ENCODE results near the gene PC.

Gene PC

GRCh38 chr11:66957971-66958231 is 282 bp downstream of the PC start:
- DNase-seq (ENCODE audit: low read depth in 1 of 2, low spot score in 1 of 2), result no peak

DNA sequence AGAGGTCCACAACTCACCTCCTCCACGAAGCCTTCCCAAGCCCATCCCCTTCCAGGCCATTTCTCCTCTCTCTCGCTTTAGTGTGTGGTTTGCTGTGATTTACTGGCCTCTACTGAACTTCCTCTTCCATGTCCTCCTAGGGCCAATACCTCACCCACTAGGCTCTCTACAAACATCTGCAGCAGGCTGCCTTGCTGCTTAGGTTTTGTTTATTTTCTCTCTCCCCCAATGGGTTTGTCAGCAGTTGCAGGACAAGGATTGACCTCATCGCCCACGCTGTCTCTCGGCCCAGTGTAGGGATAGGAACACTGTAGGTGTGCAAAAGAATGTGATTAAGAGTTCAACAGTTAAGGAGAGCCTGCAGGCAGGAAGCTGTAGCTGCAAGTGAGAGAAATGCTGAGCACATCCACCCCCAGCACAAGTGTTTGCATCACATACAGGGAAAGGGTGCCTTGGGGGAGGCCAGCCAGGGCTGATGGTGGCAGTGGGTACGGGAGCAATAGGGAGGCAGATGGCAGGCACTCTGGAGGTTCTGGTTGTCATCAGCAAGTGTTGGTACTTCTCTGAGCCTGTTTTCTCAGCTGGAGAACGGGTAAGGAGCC is 1.4 kb downstream of the PC start:
- no peak for DNase-seq (ENCODE audit: low read depth in 1 of 2, low spot score in 1 of 2)

DNA sequence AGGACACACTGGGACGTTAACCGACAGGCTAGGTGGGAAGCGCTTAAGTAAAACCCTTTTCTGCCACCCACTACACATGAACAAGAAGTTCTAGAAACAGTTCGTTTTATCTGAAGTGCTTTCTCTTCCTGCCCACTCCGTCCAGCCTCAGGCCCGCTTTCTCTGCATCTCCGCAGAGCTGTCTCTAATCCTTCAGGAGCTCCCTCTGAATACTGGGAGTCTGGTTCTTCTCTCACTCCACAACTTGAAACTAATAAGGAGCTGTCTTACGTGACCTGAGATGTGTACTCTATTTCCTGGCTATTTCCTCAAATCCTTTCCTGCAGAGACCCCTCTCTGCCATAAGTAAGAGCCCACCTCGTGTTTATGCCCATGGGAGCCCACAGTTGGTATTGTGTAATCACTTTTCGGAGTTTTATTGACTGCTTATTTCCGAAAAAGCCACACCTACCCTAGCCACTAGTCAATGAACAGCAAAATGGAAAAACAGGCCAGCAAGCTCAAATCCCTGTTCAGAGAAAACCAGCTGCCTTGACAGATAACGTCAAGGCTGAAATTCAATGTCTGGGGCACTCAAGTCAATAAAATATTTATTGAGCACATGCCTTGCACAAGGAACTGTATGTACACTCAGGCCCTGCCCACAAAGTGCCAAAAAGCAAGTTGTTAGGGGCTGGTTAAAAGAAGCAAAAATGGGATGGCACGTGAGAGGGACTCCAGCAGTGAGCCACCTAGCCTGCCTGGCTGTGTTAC is 4.9 kb downstream of the PC start:
- no peak for DNase-seq (ENCODE audit: low read depth in 1 of 2, low spot score in 1 of 2)

DNA sequence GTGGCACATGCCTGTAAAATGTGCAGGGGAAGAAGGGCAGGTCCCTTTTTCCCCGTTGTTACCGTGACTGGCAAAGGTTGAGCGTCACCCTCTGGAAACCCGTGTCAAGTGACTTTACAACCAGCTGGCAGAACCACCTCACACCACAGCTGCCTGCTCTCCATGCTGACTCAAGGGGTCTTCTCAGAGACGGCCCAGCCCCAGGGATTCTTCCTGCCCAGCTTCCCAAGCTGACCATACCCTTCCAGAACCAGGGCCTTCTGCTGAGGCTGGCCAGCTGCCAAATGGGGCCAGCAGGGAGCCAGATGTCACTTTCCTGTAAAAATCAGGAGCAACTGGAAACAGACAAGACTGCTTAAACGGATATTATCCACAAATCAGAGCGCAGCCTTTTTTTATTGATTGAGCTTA is 6.3 kb downstream of the PC start:
- no peak for DNase-seq (ENCODE audit: low read depth in 1 of 2, low spot score in 1 of 2)

GRCh38 chr11:66951135-66951534 is 7.0 kb downstream of the PC start:
- DNase-seq (ENCODE audit: low read depth in 1 of 2, low spot score in 1 of 2), result no peak

DNA sequence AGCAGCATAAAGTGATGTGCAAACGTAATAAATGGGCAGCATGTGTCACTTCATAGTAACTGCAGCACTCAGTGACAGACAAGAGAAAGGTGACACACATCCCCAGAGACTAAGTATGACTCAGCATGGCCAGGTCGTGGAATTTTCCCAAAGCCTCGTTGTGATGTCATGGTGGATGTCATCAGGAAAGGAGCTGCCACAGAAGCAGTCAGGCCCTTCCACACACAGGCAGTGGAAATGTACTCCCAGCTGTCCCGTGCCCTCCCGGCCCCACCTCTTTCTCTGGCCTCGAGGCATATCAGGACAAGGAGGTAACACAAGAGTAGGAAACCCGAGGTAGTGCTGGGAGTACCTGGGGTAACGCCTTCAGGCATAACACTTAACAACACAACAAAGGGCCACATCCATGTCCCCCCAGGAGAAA is 8.1 kb downstream of the PC start:
- no peak for DNase-seq (ENCODE audit: low read depth in 1 of 2, low spot score in 1 of 2)

DNA sequence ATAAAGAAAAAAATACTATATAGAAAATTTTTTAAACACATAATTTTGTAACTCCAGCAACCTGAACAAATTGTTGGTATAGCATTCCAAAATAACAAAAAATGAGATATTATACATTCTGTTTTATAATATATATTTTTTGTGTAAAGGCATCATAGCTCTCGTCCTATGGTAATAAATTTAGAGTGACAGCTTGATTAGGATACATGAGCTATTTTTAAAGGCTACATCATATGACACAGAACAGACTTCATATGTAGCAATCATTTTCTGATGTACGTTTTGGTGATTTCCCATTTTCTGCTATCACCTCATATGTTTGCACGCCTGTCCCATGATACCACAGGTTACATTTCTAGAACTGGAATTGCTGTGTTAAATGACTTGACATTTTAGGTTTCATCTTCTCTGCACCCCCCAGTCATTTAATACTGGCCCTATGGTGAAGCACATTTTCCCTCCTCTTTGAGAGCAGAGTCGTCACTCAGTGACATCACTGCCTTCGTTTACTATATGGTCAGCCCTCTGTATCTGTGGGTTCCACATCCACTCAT is 19.5 kb downstream of the PC start:
- no peak for DNase-seq (ENCODE audit: low read depth in 1 of 2, low spot score in 1 of 2)

- no peak for DNase-seq (ENCODE audit: low read depth in 1 of 2, low spot score in 1 of 2)
These were observed 20.9 kb downstream of the PC start for GRCh38 chr11:66937193-66937733.

DNA sequence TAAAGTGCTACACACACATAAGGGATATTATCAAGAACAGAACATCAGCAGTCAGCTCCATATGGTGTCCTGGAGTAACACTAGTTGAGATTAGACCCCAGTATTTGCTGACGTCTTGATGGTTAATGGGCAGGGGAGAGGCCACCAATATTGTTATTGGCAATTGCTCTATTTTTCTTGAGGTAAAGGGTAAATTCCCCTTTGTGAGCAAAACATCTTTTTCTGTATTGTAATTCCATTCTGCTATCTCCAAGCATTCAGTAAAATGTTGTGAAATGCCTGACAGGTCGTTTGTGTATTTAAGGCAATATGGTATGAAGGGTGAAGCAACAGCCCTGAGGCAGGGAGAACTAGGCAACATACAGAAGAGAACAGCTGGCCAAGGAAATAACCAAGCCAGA is 21.9 kb downstream of the PC start:
- no peak for DNase-seq (ENCODE audit: low read depth in 1 of 2, low spot score in 1 of 2)

- DNase-seq (ENCODE audit: low read depth in 1 of 2, low spot score in 1 of 2), result no peak
These were observed 23.0 kb downstream of the PC start for GRCh38 chr11:66934950-66935779.

DNA sequence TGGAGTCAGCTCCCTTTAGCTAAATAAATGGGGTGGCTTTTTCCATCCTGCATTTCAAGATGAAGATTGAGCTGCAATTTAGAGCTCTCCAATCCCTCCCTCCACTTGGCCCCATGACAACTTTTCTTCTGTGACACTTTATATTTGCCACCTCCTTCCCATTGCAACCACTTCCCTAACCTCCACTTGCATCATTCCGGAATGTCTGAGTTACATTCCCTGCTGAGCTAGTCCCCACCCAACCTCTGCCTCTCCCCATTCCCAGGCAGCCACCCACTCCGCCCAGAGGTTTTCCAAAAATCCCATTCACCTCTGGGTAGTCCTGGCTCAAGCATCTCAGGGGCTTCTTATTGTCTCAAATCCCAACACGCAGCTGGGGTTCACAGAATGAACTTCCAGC is 24.7 kb downstream of the PC start:
- no peak for DNase-seq (ENCODE audit: low read depth in 1 of 2, low spot score in 1 of 2)

DNA sequence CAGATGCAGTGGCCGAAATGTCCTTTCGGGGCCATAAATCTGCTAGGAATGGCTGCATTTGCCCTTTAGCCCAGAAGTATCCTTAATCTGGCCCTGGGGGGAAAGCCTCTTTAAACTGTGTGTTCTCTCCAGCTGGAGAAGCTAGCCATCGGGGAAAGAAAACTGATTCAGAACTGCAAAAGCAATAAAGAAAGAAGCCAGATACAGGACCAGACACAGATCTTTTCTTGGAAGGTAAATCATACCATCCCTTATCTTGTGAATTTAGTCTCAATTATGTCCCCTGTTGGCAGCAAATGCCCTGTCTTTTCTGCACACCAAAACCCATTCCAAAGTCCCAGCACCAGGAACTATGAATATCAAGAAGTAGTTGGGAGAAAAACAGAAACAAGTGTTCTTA is 25.6 kb downstream of the PC start:
- no peak for DNase-seq (ENCODE audit: low read depth in 1 of 2, low spot score in 1 of 2)

DNA sequence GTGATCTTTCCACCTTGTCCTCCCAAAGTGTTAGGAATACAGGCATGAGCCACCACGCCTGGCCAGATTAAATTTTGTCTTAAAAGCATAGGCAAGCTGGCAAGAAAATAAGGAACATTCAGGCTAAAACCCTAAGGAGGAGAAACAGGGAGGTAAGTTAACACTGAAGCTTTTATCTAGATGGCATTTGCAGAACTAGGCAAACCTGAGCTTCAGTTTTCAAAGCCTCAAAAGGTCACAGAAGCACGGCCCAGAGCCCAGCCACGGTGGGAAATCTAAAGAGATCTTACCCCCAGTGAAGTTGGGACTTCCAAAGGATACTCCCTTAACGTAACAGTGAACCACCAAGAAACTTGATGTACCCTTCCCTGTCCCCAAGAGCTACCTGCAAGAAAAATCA is 28.4 kb downstream of the PC start:
- no peak for DNase-seq (ENCODE audit: low read depth in 1 of 2, low spot score in 1 of 2)

DNA sequence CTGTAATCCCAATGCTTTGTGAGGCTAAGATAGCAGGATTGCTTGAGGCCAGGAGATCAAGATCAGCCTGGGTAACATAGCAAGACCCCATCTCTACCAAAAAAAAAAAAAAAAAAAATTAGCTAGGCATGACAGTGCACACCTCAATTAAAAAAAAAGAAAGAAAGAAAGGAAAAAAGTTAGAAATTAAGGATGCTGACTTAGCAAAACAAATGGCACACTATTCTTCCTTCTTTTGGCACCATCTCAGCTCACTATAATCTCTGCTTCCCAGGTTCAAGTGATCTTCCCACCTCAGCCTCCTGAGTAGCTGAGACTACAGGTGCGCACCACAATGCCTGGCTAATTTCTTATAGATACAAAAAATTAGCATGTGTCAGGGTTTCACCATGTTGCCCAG is 33.9 kb downstream of the PC start:
- no peak for DNase-seq (ENCODE audit: low read depth in 1 of 2, low spot score in 1 of 2)

GRCh38 chr11:66922551-66922950 is 35.6 kb downstream of the PC start:
- no peak for DNase-seq (ENCODE audit: low read depth in 1 of 2, low spot score in 1 of 2)

- DNase-seq (ENCODE audit: low read depth in 1 of 2, low spot score in 1 of 2), result no peak
These were observed 37.0 kb downstream of the PC start for GRCh38 chr11:66920978-66921784.

DNA sequence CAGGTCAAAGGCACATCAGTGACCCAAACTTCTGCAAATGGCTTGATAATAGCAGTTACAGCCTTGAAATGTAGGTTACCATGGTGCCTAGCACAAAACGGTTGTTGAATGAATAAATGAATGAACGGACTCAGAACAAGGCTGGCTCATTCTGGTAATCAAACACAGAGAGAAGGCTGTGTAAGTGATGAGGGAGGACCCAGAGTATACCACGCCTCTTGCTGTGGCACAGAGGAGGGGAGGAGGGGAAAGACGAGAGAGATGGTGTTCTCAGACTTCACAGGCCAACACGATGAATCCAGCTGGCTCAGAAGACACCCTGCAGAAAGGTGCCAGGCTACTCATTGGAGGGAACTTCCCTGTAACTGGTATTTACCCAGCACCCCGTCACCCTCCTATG is 38.3 kb downstream of the PC start:
- DNase-seq (ENCODE audit: low read depth in 1 of 2, low spot score in 1 of 2), result no peak

- DNase-seq (ENCODE audit: low read depth in 1 of 2, low spot score in 1 of 2), result no peak
These were observed 39.4 kb downstream of the PC start for GRCh38 chr11:66918741-66919140.

DNA sequence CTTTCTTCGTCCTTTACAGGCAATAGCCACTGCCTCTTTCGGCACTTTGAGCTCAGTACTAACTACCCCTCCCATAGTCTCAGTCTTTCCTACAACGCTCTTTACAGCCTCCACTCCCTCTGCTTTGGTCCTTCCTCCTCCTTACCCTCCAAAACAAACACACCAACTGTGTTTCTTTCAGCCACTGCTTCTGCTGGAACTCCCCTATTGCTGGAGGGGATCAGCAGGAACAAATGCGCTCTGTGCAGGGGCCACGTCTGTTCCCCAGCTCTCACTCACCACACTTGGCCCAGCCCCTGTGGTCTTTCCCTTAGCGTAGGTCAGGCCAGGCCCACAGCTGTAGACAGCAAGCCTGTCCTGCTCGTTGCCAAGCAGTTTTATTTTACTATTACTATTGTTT is 42.3 kb downstream of the PC start:
- DNase-seq (ENCODE audit: low read depth in 1 of 2, low spot score in 1 of 2), result no peak

DNA sequence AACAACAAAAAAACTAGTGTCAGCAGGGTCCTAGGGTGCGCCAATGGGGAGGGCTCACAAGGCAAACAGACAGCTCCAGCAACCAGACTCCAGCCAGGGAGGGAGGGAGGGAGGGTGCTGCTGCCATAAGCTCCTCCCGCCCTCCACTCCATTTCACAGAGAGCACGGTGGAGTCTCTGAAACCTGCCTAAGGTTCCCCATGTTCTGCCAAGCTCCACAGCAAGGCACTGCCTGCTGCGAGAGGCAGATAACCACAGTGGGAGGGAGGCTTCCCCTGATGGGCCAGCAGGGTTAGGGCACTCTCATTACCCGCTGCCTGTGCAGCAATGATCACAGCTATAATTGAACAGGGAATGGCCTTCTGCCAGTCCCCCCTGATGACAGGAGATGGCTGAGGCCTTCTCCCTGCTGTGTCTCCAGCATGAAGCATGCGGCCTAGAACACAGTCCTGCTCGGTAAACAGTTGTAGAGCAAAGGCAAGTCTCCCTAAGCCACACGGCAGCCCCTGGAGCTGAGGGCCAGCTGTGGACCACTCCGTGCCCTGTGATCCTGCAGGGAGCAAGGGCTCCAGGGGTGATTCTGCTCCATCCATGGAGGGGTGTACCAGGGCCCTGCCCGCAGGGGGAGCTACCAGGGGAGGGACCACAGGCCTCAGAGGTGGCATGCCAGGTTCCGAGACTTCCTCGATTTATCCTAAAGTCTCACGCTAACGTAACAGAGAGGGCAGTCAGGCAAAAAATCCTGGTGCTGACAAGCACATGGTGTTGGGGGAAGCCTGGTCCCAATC is 42.9 kb downstream of the PC start:
- no peak for DNase-seq (ENCODE audit: low read depth in 1 of 2, low spot score in 1 of 2)
